Cardiac septum (tissue), 1 donor: ENCODE data around the gene PYM1. TPM values are rescaled to one million over a fixed set of nuclear protein-coding genes. Genes with fewer than 3 reads are reported as not detected.

Experiments used
- DNase-seq: peaks from one replicate; pipeline ENCODE4 v3.0.0-alpha.2; 2020; ENCODE audit warnings: low spot score
- intact Hi-C: fragments of 100-400 bp; cut with DNase I; formaldehyde crosslinking; loops from one replicate; pipeline ENCODE4 v1.14.0; 2022
- total RNA-seq: library from RNA; stranded (reverse); fragmentation: NEBNext Ultra II Directional; extraction: Animal tissue kit (Norgen Biotek cat#: 25700); gene quantifications from one replicate; pipeline ENCODE4 v1.2.1, GENCODE V29; 2021
- donor health status: DM: no; HTN: no; CAD: no.

The PYM1 gene
- total RNA-seq, 1 donor from 2014 or later = 13.5 TPM

- intact Hi-C loops = no loop called here
These were observed 15.0 kb upstream of the PYM1 start for GRCh38 chr12:55942577-55943136.

GRCh38 chr12:55942055-55942454, 14.4 kb upstream of the PYM1 start:
- intact Hi-C loops = no loop called here
- DNase-seq = no peak

More at GRCh38 chr12:55942577-55943136, 15.0 kb upstream of the PYM1 start:
- no peak for DNase-seq

GRCh38 chr12:55940065-55940732, 12.5 kb upstream of the PYM1 start:
- DNase-seq = peak; percentile 91
- intact Hi-C loops = loop anchor here (2.0 kb wide), 1 partner anchor 201 kb away; no protein-coding TSS in a partner anchor

GRCh38 chr12:55938826-55939501, 11.3 kb upstream of the PYM1 start:
- intact Hi-C loops = no loop called here
- no peak for DNase-seq

GRCh38 chr12:55937981-55938380, 10.3 kb upstream of the PYM1 start:
- DNase-seq = no peak
- intact Hi-C loops = no loop called here

GRCh38 chr12:55935738-55936151, 8.1 kb upstream of the PYM1 start:
- intact Hi-C loops = no loop called here
- DNase-seq = peak; percentile 78

- intact Hi-C loops = no loop called here
- DNase-seq = no peak
These were observed 7.1 kb upstream of the PYM1 start for GRCh38 chr12:55934773-55935172.

- no peak for DNase-seq
- intact Hi-C loops = no loop called here
These were observed 6.4 kb upstream of the PYM1 start for GRCh38 chr12:55933799-55934742.

GRCh38 chr12:55933169-55933798, 5.6 kb upstream of the PYM1 start:
- no peak for DNase-seq
- intact Hi-C loops = no loop called here

- intact Hi-C loops = no loop called here
- DNase-seq = no peak
These were observed 4.8 kb upstream of the PYM1 start for GRCh38 chr12:55932551-55932910.

GRCh38 chr12:55931780-55932550, 4.3 kb upstream of the PYM1 start:
- intact Hi-C loops = no loop called here
- DNase-seq = peak; percentile 87

GRCh38 chr12:55931317-55931779, 3.7 kb upstream of the PYM1 start:
- no peak for DNase-seq
- intact Hi-C loops = no loop called here

GRCh38 chr12:55930771-55931316, 3.1 kb upstream of the PYM1 start, which contains the start of gene DGKA:
Gene DGKA (plus strand): TSS chr12:55931162. CDS start chr12:55936504, 5,342 bp downstream.
- intact Hi-C loops = no loop called here
- DNase-seq = no peak

GRCh38 chr12:55929306-55929791, 1.7 kb upstream of the PYM1 start:
- DNase-seq = no peak
- intact Hi-C loops = loop anchor here (5.0 kb wide), 3 partner anchors 43 to 192 kb away; partner anchors contain the start of genes ORMDL2, RAB5B and SARNP

- intact Hi-C loops = loop anchor here (2.0 to 5.0 kb wide), 4 partner anchors 45 to 190 kb away; partner anchors contain the start of genes DNAJC14, ORMDL2, RAB5B and SARNP
- peak; percentile 94 for DNase-seq
These were observed 731 bp downstream of the PYM1 start for GRCh38 chr12:55926738-55927587.

GRCh38 chr12:55925870-55926737, 1.6 kb downstream of the PYM1 start:
- no peak for DNase-seq

More at GRCh38 chr12:55925870-55926737, 1.6 kb downstream of the PYM1 start:
- intact Hi-C loops = loop anchor here (2.0 to 5.0 kb wide), 4 partner anchors 46 to 189 kb away; partner anchors contain the start of genes DNAJC14, ORMDL2, RAB5B and SARNP
